ENCODE measurements around the gene ZCCHC24. TPM values are rescaled to one million over a fixed set of nuclear protein-coding genes. Genes with fewer than 3 reads are reported as not detected.

ZCCHC24 gene
- total RNA-seq, 2 experiments from 2014 or later, result 2.4 to 3.1 TPM

GRCh38 chr10:79379512-79380124 lies 65.8 kb downstream of the ZCCHC24 start:
- no peak for ATAC-seq
- H3K4me1 Mint-ChIP-seq, result peaks cover 2% of the 10 kb centered on the region
- DNase-seq, result no peak
- no peak overlapping the region for H3K27ac Mint-ChIP-seq
- no peak overlapping the region for H3K4me3 Mint-ChIP-seq
- no peaks in the 10 kb centered on the region for H3K27me3 Mint-ChIP-seq
- no peaks in the 10 kb centered on the region for H3K36me3 Mint-ChIP-seq
- CTCF ChIA-PET, result interaction anchor here (1.0 kb wide), 1 partner anchor 87 kb away, joined by 3 read pairs; no protein-coding TSS in a partner anchor
- no peaks in the 10 kb centered on the region for H3K9me3 Mint-ChIP-seq (ENCODE audit: low read depth)

- Mint-ChIP-seq H3K27me3 (no peaks in the 10 kb centered on the region), H3K4me3 (no peak overlapping the region), H3K27ac (no peak overlapping the region), H3K9me3 (ENCODE audit: low read depth) (no peaks in the 10 kb centered on the region), H3K4me1 (peaks cover 3% of the 10 kb centered on the region), H3K36me3 (no peaks in the 10 kb centered on the region)
- CTCF ChIA-PET, result interaction anchor here (1.0 kb wide), 1 partner anchor 88 kb away, joined by 3 read pairs; no protein-coding TSS in a partner anchor
- no peak for DNase-seq
- no peak for ATAC-seq
These were observed 66.5 kb downstream of the ZCCHC24 start for GRCh38 chr10:79378647-79379511.

- Mint-ChIP-seq H3K27me3 (peaks cover 1% of the 10 kb centered on the region), H3K27ac (no peak overlapping the region), H3K4me1 (peaks cover 3% of the 10 kb centered on the region), H3K9me3 (ENCODE audit: low read depth) (no peaks in the 10 kb centered on the region), H3K36me3 (no peaks in the 10 kb centered on the region), H3K4me3 (no peak overlapping the region)
- CTCF ChIA-PET, result no interaction called here
- ATAC-seq, result no peak
- no peak for DNase-seq
These were observed 67.1 kb downstream of the ZCCHC24 start for GRCh38 chr10:79378383-79378646.

- no peak for ATAC-seq
- no peaks in the 10 kb centered on the region for H3K36me3 Mint-ChIP-seq
- DNase-seq, result no peak
- H3K4me3 Mint-ChIP-seq, result no peak overlapping the region
- peaks cover 3% of the 10 kb centered on the region for H3K4me1 Mint-ChIP-seq
- H3K27me3 Mint-ChIP-seq, result peaks cover 7% of the 10 kb centered on the region
- CTCF ChIA-PET, result no interaction called here
- H3K27ac Mint-ChIP-seq, result no peak overlapping the region
- no peaks in the 10 kb centered on the region for H3K9me3 Mint-ChIP-seq (ENCODE audit: low read depth)
These were observed 67.7 kb downstream of the ZCCHC24 start for GRCh38 chr10:79377557-79378382.

- Mint-ChIP-seq H3K4me1 (peaks cover 3% of the 10 kb centered on the region), H3K27me3 (peaks cover 13% of the 10 kb centered on the region), H3K9me3 (ENCODE audit: low read depth) (no peaks in the 10 kb centered on the region), H3K36me3 (no peaks in the 10 kb centered on the region), H3K27ac (no peak overlapping the region), H3K4me3 (no peak overlapping the region)
- CTCF ChIA-PET, result no interaction called here
- ATAC-seq (no peak), DNase-seq (no peak)
These were observed 68.5 kb downstream of the ZCCHC24 start for GRCh38 chr10:79376751-79377556.

GRCh38 chr10:79376078-79376628 lies 69.3 kb downstream of the ZCCHC24 start:
- ATAC-seq (no peak), DNase-seq (no peak)
- peaks cover 2% of the 10 kb centered on the region for H3K36me3 Mint-ChIP-seq
- H3K4me3 Mint-ChIP-seq, result no peak overlapping the region
- H3K27ac Mint-ChIP-seq, result no peak overlapping the region
- peaks cover 2% of the 10 kb centered on the region for H3K9me3 Mint-ChIP-seq (ENCODE audit: low read depth)
- H3K27me3 Mint-ChIP-seq, result peaks cover 17% of the 10 kb centered on the region
- CTCF ChIA-PET, result interaction anchor here (1.0 to 1.2 kb wide), 2 partner anchors 92 to 112 kb away, joined by 6 to 11 read pairs; no protein-coding TSS in a partner anchor
- H3K4me1 Mint-ChIP-seq, result peaks cover 3% of the 10 kb centered on the region

- CTCF ChIA-PET, result interaction anchor here (1.0 to 2.7 kb wide), 5 partner anchors 20 to 113 kb away, joined by 5 to 14 read pairs (median 11); no protein-coding TSS in a partner anchor
- peaks cover 3% of the 10 kb centered on the region for H3K4me1 Mint-ChIP-seq
- H3K27ac Mint-ChIP-seq, result no peak overlapping the region
- DNase-seq (peak; percentile 36), ATAC-seq (no peak)
- H3K27me3 Mint-ChIP-seq, result peaks cover 17% of the 10 kb centered on the region
- peaks cover 3% of the 10 kb centered on the region for H3K9me3 Mint-ChIP-seq (ENCODE audit: low read depth)
- H3K4me3 Mint-ChIP-seq, result no peak overlapping the region
- peaks cover 2% of the 10 kb centered on the region for H3K36me3 Mint-ChIP-seq
These were observed 69.9 kb downstream of the ZCCHC24 start for GRCh38 chr10:79375321-79376077.

GRCh38 chr10:79374312-79375191 lies 70.9 kb downstream of the ZCCHC24 start:
- Mint-ChIP-seq H3K36me3 (peaks cover 2% of the 10 kb centered on the region), H3K9me3 (ENCODE audit: low read depth) (peaks cover 7% of the 10 kb centered on the region)
- CTCF ChIA-PET, result interaction anchor here (0.6 to 3.5 kb wide), 48 partner anchors 8 to 552 kb away, joined by 3 to 33 read pairs (median 5); partner anchors contain the start of gene ZCCHC24

GRCh38 chr10:79372871-79373270 lies 72.6 kb downstream of the ZCCHC24 start:
- CTCF ChIA-PET, result interaction anchor here (1.0 to 3.5 kb wide), 10 partner anchors 9 to 128 kb away, joined by 3 to 33 read pairs (median 10); no protein-coding TSS in a partner anchor
- Mint-ChIP-seq H3K9me3 (ENCODE audit: low read depth) (peaks cover 7% of the 10 kb centered on the region), H3K36me3 (peaks cover 4% of the 10 kb centered on the region), H3K4me1 (peaks cover 3% of the 10 kb centered on the region), H3K27me3 (peaks cover 25% of the 10 kb centered on the region), H3K4me3 (no peak overlapping the region), H3K27ac (no peak overlapping the region)
- DNase-seq (peak; percentile 37), ATAC-seq (no peak)

More at GRCh38 chr10:79374312-79375191, 70.9 kb downstream of the ZCCHC24 start:
- H3K4me1 Mint-ChIP-seq, result peaks cover 3% of the 10 kb centered on the region
- no peak overlapping the region for H3K27ac Mint-ChIP-seq
- H3K4me3 Mint-ChIP-seq, result no peak overlapping the region
- ATAC-seq, result peak; percentile 77
- DNase-seq, result peak; percentile 80
- peaks cover 21% of the 10 kb centered on the region for H3K27me3 Mint-ChIP-seq

- H3K27me3 Mint-ChIP-seq, result peaks cover 60% of the 10 kb centered on the region
- peaks cover 4% of the 10 kb centered on the region for H3K4me1 Mint-ChIP-seq
- ATAC-seq (no peak), DNase-seq (no peak)
- H3K9me3 Mint-ChIP-seq (ENCODE audit: low read depth), result peaks cover 7% of the 10 kb centered on the region
- H3K27ac Mint-ChIP-seq, result no peak overlapping the region
- CTCF ChIA-PET, result no interaction called here
- H3K36me3 Mint-ChIP-seq, result peaks cover 6% of the 10 kb centered on the region
- H3K4me3 Mint-ChIP-seq, result no peak overlapping the region
These were observed 77.8 kb downstream of the ZCCHC24 start for GRCh38 chr10:79367426-79368189.

Data from activated CD8-positive, alpha-beta memory T cell treated with anti-CD3 and anti-CD28 coated beads, Interleukin-2, amount 10 ng/mL, durations not matched to agents 7 days and 5 days (primary cell).